ENCODE measurements around the gene PKN2.

Gene PKN2

DNA sequence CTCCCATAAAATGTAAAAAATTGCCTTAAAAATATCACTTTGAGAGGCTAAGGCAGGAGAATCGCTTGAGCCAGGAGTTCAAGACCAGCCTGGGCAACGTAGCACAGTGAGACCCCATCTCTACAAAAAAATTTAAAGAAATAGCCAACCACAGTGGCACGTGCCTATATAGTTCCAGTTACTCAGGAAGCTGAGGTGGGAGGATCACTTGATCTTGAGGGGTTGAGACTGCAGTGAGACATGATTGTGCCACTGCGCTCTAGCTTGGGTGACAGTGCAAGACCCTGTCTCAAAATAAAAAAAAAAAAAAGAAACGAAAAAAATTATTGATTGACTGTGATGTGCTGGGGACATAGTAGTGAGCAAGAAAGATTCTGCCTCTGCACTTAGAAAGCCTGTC, 38.4 kb downstream of the PKN2 start:
- no peaks in the 10 kb centered on the region for H3K4me1 ChIP-seq (ENCODE audit: control insufficient read depth, insufficient read depth, low read length)
- no peak overlapping the region for H3K4me3 ChIP-seq (ENCODE audit: low read length)
- H3K27ac ChIP-seq (ENCODE audit: low read depth, low read length), result no peak overlapping the region
- H3K9ac ChIP-seq (ENCODE audit: low read length), result no peak overlapping the region
- H3K36me3 ChIP-seq (ENCODE audit: control insufficient read depth, insufficient read depth, low read length), result peaks cover 2% of the 10 kb centered on the region
- no peaks in the 10 kb centered on the region for H3K27me3 ChIP-seq (ENCODE audit: control insufficient read depth, insufficient read depth, low read length)

DNA sequence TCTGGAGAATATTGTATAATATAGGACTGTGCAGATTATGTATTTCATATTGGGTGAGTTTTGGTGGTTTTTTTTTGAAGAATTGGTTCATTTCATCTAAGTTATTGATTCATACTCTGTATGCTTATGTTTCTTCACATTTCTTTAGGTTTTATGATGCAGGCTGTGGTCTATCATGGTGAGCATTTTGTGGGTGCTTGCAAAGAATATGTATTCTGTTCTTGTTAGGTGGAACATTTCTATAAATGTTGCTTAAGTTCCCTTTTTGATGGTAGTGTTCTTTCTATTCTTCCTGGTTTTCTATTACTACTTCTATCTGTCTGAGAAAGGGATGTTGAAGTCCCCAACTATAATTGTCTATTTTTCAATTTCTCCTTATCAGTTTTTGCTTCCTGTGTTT, 42.6 kb downstream of the PKN2 start:
- no peak overlapping the region for H3K4me3 ChIP-seq (ENCODE audit: low read length)
- no peak overlapping the region for H3K9ac ChIP-seq (ENCODE audit: low read length)
- H3K4me1 ChIP-seq (ENCODE audit: control insufficient read depth, insufficient read depth, low read length), result peaks cover 10% of the 10 kb centered on the region
- no peaks in the 10 kb centered on the region for H3K27me3 ChIP-seq (ENCODE audit: control insufficient read depth, insufficient read depth, low read length)
- H3K27ac ChIP-seq (ENCODE audit: low read depth, low read length), result no peak overlapping the region
- peaks cover 5% of the 10 kb centered on the region for H3K36me3 ChIP-seq (ENCODE audit: control insufficient read depth, insufficient read depth, low read length)

DNA sequence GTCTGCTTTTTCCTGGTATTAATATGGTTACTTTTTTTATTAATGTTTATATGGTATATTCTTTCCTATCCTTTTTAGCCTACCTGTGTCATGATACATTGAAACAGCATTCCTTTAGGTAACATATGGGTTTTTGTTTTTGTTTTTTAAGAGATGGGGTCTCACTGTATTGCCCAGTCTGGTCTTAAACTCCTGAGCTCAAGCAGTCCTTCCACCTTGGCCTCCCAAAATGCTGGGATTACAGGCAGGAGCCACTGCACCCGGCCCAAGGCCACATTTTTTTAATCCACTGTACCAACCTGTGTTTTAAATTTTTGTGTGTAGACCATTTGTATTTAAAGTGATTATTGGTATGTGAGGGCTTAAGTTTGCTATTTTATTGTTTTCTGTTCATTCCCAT, 43.1 kb downstream of the PKN2 start:
- Histone ChIP-seq H3K9ac (ENCODE audit: low read length) (no peak overlapping the region), H3K27ac (ENCODE audit: low read depth, low read length) (no peak overlapping the region), H3K27me3 (ENCODE audit: control insufficient read depth, insufficient read depth, low read length) (no peaks in the 10 kb centered on the region), H3K4me1 (ENCODE audit: control insufficient read depth, insufficient read depth, low read length) (peaks cover 10% of the 10 kb centered on the region), H3K4me3 (ENCODE audit: low read length) (no peak overlapping the region), H3K36me3 (ENCODE audit: control insufficient read depth, insufficient read depth, low read length) (peaks cover 5% of the 10 kb centered on the region)

DNA sequence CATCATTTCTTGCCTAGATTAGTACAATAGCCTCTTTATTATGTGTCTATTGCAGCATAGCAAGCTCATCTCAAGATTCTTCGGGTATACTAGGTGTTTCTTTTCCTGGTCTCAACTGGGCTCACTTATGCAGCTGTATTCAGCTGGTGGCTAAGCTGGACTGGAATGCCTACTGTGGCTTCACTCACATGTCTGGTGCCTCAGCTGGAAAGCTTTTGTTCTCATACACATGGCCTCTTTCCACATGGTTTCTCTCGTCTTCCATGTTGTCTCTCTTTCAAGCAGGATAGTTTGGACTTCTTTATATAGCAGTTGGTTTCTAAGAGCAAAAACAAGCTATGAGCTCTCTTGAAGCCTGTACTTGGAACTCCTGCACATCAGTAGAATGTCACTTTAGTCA, 45.2 kb downstream of the PKN2 start:
- Histone ChIP-seq H3K27me3 (ENCODE audit: control insufficient read depth, insufficient read depth, low read length) (no peaks in the 10 kb centered on the region), H3K4me3 (ENCODE audit: low read length) (no peak overlapping the region), H3K4me1 (ENCODE audit: control insufficient read depth, insufficient read depth, low read length) (peaks cover 10% of the 10 kb centered on the region), H3K27ac (ENCODE audit: low read depth, low read length) (no peak overlapping the region), H3K9ac (ENCODE audit: low read length) (no peak overlapping the region), H3K36me3 (ENCODE audit: control insufficient read depth, insufficient read depth, low read length) (peaks cover 5% of the 10 kb centered on the region)

GRCh38 chr1:88730132-88730675, 46.1 kb downstream of the PKN2 start:
- Histone ChIP-seq H3K27me3 (ENCODE audit: control insufficient read depth, insufficient read depth, low read length) (no peaks in the 10 kb centered on the region), H3K4me1 (ENCODE audit: control insufficient read depth, insufficient read depth, low read length) (peaks cover 10% of the 10 kb centered on the region), H3K4me3 (ENCODE audit: low read length) (no peak overlapping the region), H3K27ac (ENCODE audit: low read depth, low read length) (no peak overlapping the region), H3K36me3 (ENCODE audit: control insufficient read depth, insufficient read depth, low read length) (peaks cover 5% of the 10 kb centered on the region), H3K9ac (ENCODE audit: low read length) (no peak overlapping the region)

GRCh38 chr1:88730995-88731394, 46.9 kb downstream of the PKN2 start:
- peaks cover 10% of the 10 kb centered on the region for H3K4me1 ChIP-seq (ENCODE audit: control insufficient read depth, insufficient read depth, low read length)
- no peak overlapping the region for H3K4me3 ChIP-seq (ENCODE audit: low read length)
- H3K36me3 ChIP-seq (ENCODE audit: control insufficient read depth, insufficient read depth, low read length), result peaks cover 5% of the 10 kb centered on the region
- H3K9ac ChIP-seq (ENCODE audit: low read length), result no peak overlapping the region
- peak overlapping the region; percentile 42 for H3K27ac ChIP-seq (ENCODE audit: low read depth, low read length)
- H3K27me3 ChIP-seq (ENCODE audit: control insufficient read depth, insufficient read depth, low read length), result no peaks in the 10 kb centered on the region

- H3K27me3 ChIP-seq (ENCODE audit: control insufficient read depth, insufficient read depth, low read length), result no peaks in the 10 kb centered on the region
- peak overlapping the region; percentile 42 for H3K27ac ChIP-seq (ENCODE audit: low read depth, low read length)
- peaks cover 10% of the 10 kb centered on the region for H3K4me1 ChIP-seq (ENCODE audit: control insufficient read depth, insufficient read depth, low read length)
- H3K36me3 ChIP-seq (ENCODE audit: control insufficient read depth, insufficient read depth, low read length), result peaks cover 5% of the 10 kb centered on the region
- no peak overlapping the region for H3K9ac ChIP-seq (ENCODE audit: low read length)
- no peak overlapping the region for H3K4me3 ChIP-seq (ENCODE audit: low read length)
These were observed 47.6 kb downstream of the PKN2 start for GRCh38 chr1:88731475-88732269.

GRCh38 chr1:88735382-88735781, 51.3 kb downstream of the PKN2 start:
- no peak overlapping the region for H3K4me3 ChIP-seq (ENCODE audit: low read length)
- no peak overlapping the region for H3K27ac ChIP-seq (ENCODE audit: low read depth, low read length)
- H3K9ac ChIP-seq (ENCODE audit: low read length), result no peak overlapping the region
- H3K27me3 ChIP-seq (ENCODE audit: control insufficient read depth, insufficient read depth, low read length), result no peaks in the 10 kb centered on the region
- peaks cover 10% of the 10 kb centered on the region for H3K4me1 ChIP-seq (ENCODE audit: control insufficient read depth, insufficient read depth, low read length)
- no peaks in the 10 kb centered on the region for H3K36me3 ChIP-seq (ENCODE audit: control insufficient read depth, insufficient read depth, low read length)

DNA sequence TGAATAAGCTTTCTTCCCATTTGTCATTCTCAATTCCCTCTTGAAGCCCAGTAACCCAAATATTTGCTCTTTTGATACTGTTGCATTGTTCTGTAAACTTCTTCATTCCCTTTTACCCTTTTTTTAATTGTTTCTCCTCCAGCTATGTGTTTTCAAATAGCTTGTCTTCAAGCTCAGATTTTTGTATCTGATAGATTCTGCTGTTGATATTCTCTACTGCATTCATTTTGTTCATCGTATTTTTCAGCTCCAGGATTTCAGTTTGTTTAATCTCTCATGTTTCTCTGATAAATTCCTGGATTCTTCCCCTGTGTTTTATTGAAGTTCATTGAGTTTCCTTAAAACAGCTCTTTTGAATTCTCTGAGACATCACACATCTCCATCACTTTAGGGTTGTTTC, 51.8 kb downstream of the PKN2 start:
- Histone ChIP-seq H3K27me3 (ENCODE audit: control insufficient read depth, insufficient read depth, low read length) (no peaks in the 10 kb centered on the region), H3K9ac (ENCODE audit: low read length) (no peak overlapping the region), H3K4me1 (ENCODE audit: control insufficient read depth, insufficient read depth, low read length) (peaks cover 5% of the 10 kb centered on the region), H3K36me3 (ENCODE audit: control insufficient read depth, insufficient read depth, low read length) (no peaks in the 10 kb centered on the region), H3K4me3 (ENCODE audit: low read length) (no peak overlapping the region), H3K27ac (ENCODE audit: low read depth, low read length) (no peak overlapping the region)

DNA sequence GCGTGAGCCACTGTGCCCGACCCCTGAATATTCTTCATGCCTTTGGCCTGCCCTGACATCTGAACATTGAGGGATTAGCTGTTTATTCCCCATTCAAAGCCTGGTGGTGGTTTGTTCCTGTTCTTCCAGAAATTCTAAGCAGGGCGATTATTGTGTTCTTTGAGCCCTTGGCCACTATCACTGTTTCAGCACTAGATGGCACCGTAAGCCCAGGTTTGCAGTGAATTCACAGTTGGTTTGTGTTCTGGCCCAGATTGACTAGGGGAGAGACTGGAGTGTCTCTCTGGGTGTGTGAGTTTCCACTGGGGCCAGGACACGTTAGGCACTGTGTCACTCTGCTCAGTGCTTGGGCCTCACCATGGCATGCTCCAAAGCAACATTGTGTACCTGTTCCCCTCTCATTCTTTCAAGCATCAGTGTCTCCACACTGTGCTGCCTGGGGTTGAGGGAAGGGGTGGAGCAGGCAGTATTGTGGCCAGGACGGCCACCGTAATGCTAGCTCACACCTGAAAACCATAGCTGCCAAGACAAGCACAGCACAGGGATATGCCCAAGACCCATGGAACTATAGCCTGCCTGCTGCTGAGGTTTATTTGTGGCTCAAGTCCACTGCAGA, 52.7 kb downstream of the PKN2 start:
- Histone ChIP-seq H3K4me1 (ENCODE audit: control insufficient read depth, insufficient read depth, low read length) (no peaks in the 10 kb centered on the region), H3K27ac (ENCODE audit: low read depth, low read length) (no peak overlapping the region), H3K9ac (ENCODE audit: low read length) (no peak overlapping the region)

DNA sequence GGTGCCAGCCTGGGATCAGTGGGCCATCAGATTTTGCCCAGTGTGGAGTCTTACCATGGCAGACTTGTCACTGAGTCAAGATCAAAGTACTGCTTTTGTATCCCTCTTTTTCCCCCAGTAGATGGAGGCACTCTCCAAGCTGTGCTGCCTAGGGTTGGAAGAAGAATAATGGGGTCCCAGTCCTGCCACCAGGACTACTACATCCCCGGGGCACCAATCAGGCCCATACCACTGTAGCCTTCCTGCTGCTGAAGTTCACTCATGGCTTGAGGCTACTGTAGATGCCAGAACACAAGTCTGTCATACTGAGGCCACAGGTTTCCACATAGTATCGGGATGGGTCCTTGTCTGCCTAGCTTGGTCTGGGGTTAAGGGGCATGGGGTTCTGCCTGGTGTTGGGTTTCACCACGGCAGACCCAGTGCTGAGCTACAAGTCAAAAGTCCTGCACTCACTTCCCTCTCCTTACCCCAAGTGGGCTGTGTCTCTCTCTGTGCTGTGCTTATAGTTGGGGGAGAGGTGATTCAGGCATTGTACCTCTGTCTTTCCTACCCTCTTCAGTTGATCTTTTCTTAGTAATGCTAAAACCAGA, 53.4 kb downstream of the PKN2 start:
- no peaks in the 10 kb centered on the region for H3K36me3 ChIP-seq (ENCODE audit: control insufficient read depth, insufficient read depth, low read length)
- H3K9ac ChIP-seq (ENCODE audit: low read length), result no peak overlapping the region
- no peaks in the 10 kb centered on the region for H3K27me3 ChIP-seq (ENCODE audit: control insufficient read depth, insufficient read depth, low read length)
- H3K4me3 ChIP-seq (ENCODE audit: low read length), result no peak overlapping the region
- H3K4me1 ChIP-seq (ENCODE audit: control insufficient read depth, insufficient read depth, low read length), result no peaks in the 10 kb centered on the region
- no peak overlapping the region for H3K27ac ChIP-seq (ENCODE audit: low read depth, low read length)

More for the DNA sequence above, 52.7 kb downstream of the PKN2 start:
- H3K27me3 ChIP-seq (ENCODE audit: control insufficient read depth, insufficient read depth, low read length), result no peaks in the 10 kb centered on the region
- no peaks in the 10 kb centered on the region for H3K36me3 ChIP-seq (ENCODE audit: control insufficient read depth, insufficient read depth, low read length)
- H3K4me3 ChIP-seq (ENCODE audit: low read length), result no peak overlapping the region

DNA sequence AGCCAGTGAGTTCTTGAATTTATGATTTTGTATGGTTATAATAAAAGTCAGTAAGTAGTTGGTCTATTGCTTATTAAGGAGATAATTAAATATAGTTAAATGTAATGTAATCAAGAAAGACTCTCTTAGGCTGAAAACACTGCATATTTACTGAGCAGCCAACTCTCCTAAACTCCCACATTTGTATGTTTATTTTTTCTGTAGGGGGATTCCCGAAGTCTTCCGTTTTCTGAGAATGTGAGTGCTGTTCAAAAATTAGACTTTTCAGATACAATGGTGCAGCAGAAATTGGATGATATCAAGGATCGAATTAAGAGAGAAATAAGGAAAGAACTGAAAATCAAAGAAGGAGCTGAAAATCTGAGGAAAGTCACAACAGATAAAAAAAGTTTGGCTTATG, 56.7 kb downstream of the PKN2 start:
- no peaks in the 10 kb centered on the region for H3K4me1 ChIP-seq (ENCODE audit: control insufficient read depth, insufficient read depth, low read length)
- H3K27me3 ChIP-seq (ENCODE audit: control insufficient read depth, insufficient read depth, low read length), result no peaks in the 10 kb centered on the region
- H3K27ac ChIP-seq (ENCODE audit: low read depth, low read length), result no peak overlapping the region
- H3K9ac ChIP-seq (ENCODE audit: low read length), result no peak overlapping the region
- no peak overlapping the region for H3K4me3 ChIP-seq (ENCODE audit: low read length)
- H3K36me3 ChIP-seq (ENCODE audit: control insufficient read depth, insufficient read depth, low read length), result no peaks in the 10 kb centered on the region

All from rectal smooth muscle tissue (tissue), 1 donor.